Osteoblast (primary cell): ENCODE results near the gene MTG2. TPM values are rescaled to one million over a fixed set of nuclear protein-coding genes. Genes with fewer than 3 reads are reported as not detected.

Experiments used
- DNase-seq: peaks from one replicate; pipeline ENCODE4 v3.0.0; 2011; ENCODE audit warnings: low spot score, mixed read lengths; ENCODE audit not compliant: insufficient read length; ENCODE audit errors: missing footprints
- H2AFZ ChIP-seq: 2 replicates; pipeline ENCODE4 v1.6.0; 2011; ENCODE audit warnings: mild to moderate bottlenecking, low read length
- H3K27ac ChIP-seq: 2 replicates; pipeline ENCODE4 v1.5.1; 2011; ENCODE audit warnings: mild to moderate bottlenecking, low read depth, low read length, moderate library complexity
- H3K27me3 ChIP-seq: 2 replicates; pipeline ENCODE4 v1.6.0; 2012; ENCODE audit warnings: mild to moderate bottlenecking, control low read depth, inconsistent platforms, low read length, moderate library complexity; ENCODE audit not compliant: insufficient read depth
- H3K36me3 ChIP-seq: 2 replicates; pipeline ENCODE4 v1.5.1; 2011; ENCODE audit warnings: mild to moderate bottlenecking, low read length, control low read depth, moderate library complexity; ENCODE audit not compliant: insufficient read depth
- H3K4me1 ChIP-seq: 2 replicates; pipeline ENCODE4 v1.5.1; 2011; ENCODE audit warnings: mild to moderate bottlenecking, low read length, control low read depth, moderate library complexity; ENCODE audit not compliant: insufficient read depth
- H3K4me2 ChIP-seq: 2 replicates; pipeline ENCODE4 v1.6.0; 2011; ENCODE audit warnings: mild to moderate bottlenecking, low read length; ENCODE audit not compliant: insufficient read depth
- H3K4me3 ChIP-seq: fragments of 200-600 bp; sonication (generic); 3 replicates; pipeline ENCODE4 v1.5.1; 2012; ENCODE audit warnings: mild to moderate bottlenecking, low read length, inconsistent platforms; ENCODE audit not compliant: insufficient read depth
- H3K79me2 ChIP-seq: 2 replicates; pipeline ENCODE4 v1.6.0; 2012; ENCODE audit warnings: mild to moderate bottlenecking, low read length, control low read depth, inconsistent platforms; ENCODE audit not compliant: insufficient read depth
- H3K9me3 ChIP-seq: 2 replicates; pipeline ENCODE4 v1.5.1; 2011; ENCODE audit warnings: low read depth, low read length, control low read depth
- H4K20me1 ChIP-seq: 2 replicates; pipeline ENCODE4 v1.6.0; 2012; ENCODE audit warnings: mild to moderate bottlenecking, low read length, control low read depth; ENCODE audit not compliant: insufficient read depth
- CTCF ChIP-seq: IDR thresholded peaks from 2 replicates; pipeline ENCODE4 v1.5.1; 2011; ENCODE audit warnings: mild to moderate bottlenecking, low read depth, low read length, moderate library complexity; ENCODE audit errors: extremely low read depth
- total RNA-seq: library from RNA; depleted of rRNA; stranded (reverse); fragments of >200 nt; gene quantifications from 2 replicates; pipeline ENCODE4 v1.2.3, GENCODE V29; 2012

The MTG2 gene
- total RNA-seq, 1 donor = 22.1 TPM

GRCh38 chr20:62141043-62141396, 41.8 kb upstream of the MTG2 start:
- Histone ChIP-seq H2AFZ (no peak overlapping the region), H3K4me1 (peaks cover 24% of the 10 kb centered on the region), H3K36me3 (peaks cover 50% of the 10 kb centered on the region), H3K4me2 (peak overlapping the region; percentile 93), H3K27me3 (no peaks in the 10 kb centered on the region), H3K27ac (peak overlapping the region; percentile 40), H3K79me2 (peaks cover 82% of the 10 kb centered on the region), H3K9me3 (no peaks in the 10 kb centered on the region), H3K4me3 (peak overlapping the region; percentile 85), H4K20me1 (peaks cover 80% of the 10 kb centered on the region)
- DNase-seq = no peak
- TF ChIP-seq CTCF = no peak

- H3K36me3 ChIP-seq = peaks cover 44% of the 10 kb centered on the region
- H4K20me1 ChIP-seq = peaks cover 78% of the 10 kb centered on the region
- no peaks in the 10 kb centered on the region for H3K9me3 ChIP-seq
- H3K27ac ChIP-seq = peak overlapping the region; percentile 69
- H3K4me2 ChIP-seq = peak overlapping the region; percentile 93
- TF ChIP-seq CTCF = peak; percentile 38
- H3K4me1 ChIP-seq = peaks cover 24% of the 10 kb centered on the region
- peaks cover 85% of the 10 kb centered on the region for H3K79me2 ChIP-seq
- peak overlapping the region; percentile 85 for H3K4me3 ChIP-seq
- H2AFZ ChIP-seq = no peak overlapping the region
- no peak for DNase-seq
- no peaks in the 10 kb centered on the region for H3K27me3 ChIP-seq
These were observed 41.2 kb upstream of the MTG2 start for GRCh38 chr20:62141397-62142251.

DNA sequence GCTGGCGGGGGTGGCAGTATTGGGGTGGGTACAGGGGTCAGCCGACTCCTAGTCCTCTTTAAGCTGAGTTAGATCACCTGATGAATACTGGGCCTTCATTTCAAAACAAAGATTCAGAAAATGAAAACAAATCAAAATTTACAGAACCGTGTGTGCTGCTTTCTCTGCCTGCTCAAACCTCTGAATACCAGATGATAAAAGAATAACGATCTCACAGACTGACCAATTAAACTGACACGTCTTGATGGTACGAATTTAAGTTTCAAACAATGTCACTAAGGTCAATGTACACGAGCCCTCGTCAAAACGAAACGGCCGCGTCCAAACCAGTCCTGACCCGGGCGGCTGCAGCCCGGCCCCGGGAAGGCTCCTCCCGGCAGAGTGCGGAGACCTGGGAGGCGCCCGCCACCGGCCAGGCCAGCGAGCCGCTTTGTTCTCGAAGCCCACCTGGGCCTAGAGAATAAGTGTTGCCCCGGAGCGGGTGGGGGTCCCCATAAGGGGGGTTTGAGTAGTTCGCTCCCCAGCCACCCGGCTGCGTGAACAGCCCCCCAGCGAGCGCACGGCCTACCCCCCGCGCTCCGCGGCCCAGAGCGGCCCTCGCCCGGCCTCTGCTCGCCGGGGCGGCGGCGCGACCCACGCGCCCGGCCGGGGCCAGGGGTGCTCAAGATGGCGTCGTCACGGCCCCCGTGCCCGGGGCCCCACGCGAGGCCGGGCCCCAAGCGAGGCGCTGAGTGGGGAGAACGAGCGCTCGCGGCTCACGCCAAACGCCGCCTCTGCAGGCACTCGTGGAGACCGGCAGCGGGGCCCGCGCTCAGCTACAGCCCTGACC, 40.4 kb upstream of the MTG2 start:
- H2AFZ ChIP-seq = no peak overlapping the region
- peak overlapping the region; percentile 93 for H3K4me2 ChIP-seq
- H3K27ac ChIP-seq = peak overlapping the region; percentile 69
- no peaks in the 10 kb centered on the region for H3K27me3 ChIP-seq
- no peaks in the 10 kb centered on the region for H3K9me3 ChIP-seq
- peaks cover 89% of the 10 kb centered on the region for H3K79me2 ChIP-seq
- peaks cover 36% of the 10 kb centered on the region for H3K36me3 ChIP-seq
- TF ChIP-seq CTCF = no peak
- H3K4me3 ChIP-seq = peak overlapping the region; percentile 85
- peaks cover 24% of the 10 kb centered on the region for H3K4me1 ChIP-seq
- DNase-seq = peak; percentile 90
- peaks cover 80% of the 10 kb centered on the region for H4K20me1 ChIP-seq
